Measurements from ENCODE around the gene LTB. TPM values are rescaled to one million over a fixed set of nuclear protein-coding genes. Genes with fewer than 3 reads are reported as not detected.

The LTB gene
- polyA plus RNA-seq, 1 of the 3 experiments (the other 2 are of a cell fraction) = 0.10 TPM

- H3K4me1 ChIP-seq (ENCODE audit: control insufficient read depth in 1 of 2, insufficient read depth in 2 of 2, low read depth in 1 of 2, low read length in 1 of 2) = peaks cover 10 to 11% of the 10 kb centered on the region in 2 experiments
- H3K9ac ChIP-seq = peak overlapping the region; percentile 99
- peak overlapping the region; percentile 97 for H3K4me2 ChIP-seq
- H3K9me2 ChIP-seq = no peaks in the 10 kb centered on the region
- peaks cover 60% of the 10 kb centered on the region for H3K79me2 ChIP-seq (ENCODE audit: insufficient read depth)
- ChIA-PET POLR2A (interaction anchor here (1.0 to 4.0 kb wide), 5 partner anchors 18 to 1350 kb away, joined by 3 to 18 read pairs (median 6); partner anchors contain the start of genes BAG6, DDX39B and HSPA1B), CTCF (interaction anchor here (0.9 to 2.1 kb wide), 7 partner anchors 9 to 76 kb away, joined by 3 to 11 read pairs (median 4); partner anchors contain the start of gene ATP6V1G2)
- WGBS (ENCODE audit: low lambda C conversion rate) = 3% methylated on average over 4 of the region's 4 CpGs
- H3K4me3 ChIP-seq (ENCODE audit: low read depth in 2 of 2, low read length in 1 of 2) = peak overlapping the region; percentile 87 to 98
- peak; percentile 33 for DNase-seq
- H3K27me3 ChIP-seq (ENCODE audit: insufficient read depth) = no peaks in the 10 kb centered on the region
- peaks cover 28% of the 10 kb centered on the region for H4K20me1 ChIP-seq (ENCODE audit: insufficient read depth)
- H2AFZ ChIP-seq (ENCODE audit: low read depth) = no peak overlapping the region
- H3K9me3 ChIP-seq = no peaks in the 10 kb centered on the region
- no peak for TF ChIP-seq GATA2 (CRISPR knock-in tag; IDR thresholded peaks at IDR 0.05)
- no peak for TF ChIP-seq RAD21 (IDR thresholded peaks at IDR 0.05; ENCODE audit: low read length)
- no peak for TF ChIP-seq EZH2phosphoT487 (IDR thresholded peaks at IDR 0.05; ENCODE audit: borderline replicate concordance, low read depth)
- no peak for TF ChIP-seq EP300 (IDR thresholded peaks at IDR 0.05; ENCODE audit: borderline replicate concordance in 1 of 2, low read depth in 1 of 2, low read length in 1 of 2)
- TF ChIP-seq FOSL2 (IDR thresholded peaks at IDR 0.05; ENCODE audit: borderline replicate concordance, low read depth) = no peak
- TF ChIP-seq TCF12 (IDR thresholded peaks at IDR 0.05) = no peak
- no peak for TF ChIP-seq NFIC (IDR thresholded peaks at IDR 0.05; ENCODE audit: borderline replicate concordance)
- no peak for TF ChIP-seq NRF1 (IDR thresholded peaks at IDR 0.05; ENCODE audit: low read depth, low read length)
- TF ChIP-seq USF1 (IDR thresholded peaks at IDR 0.05; ENCODE audit: borderline replicate concordance, low read depth) = no peak
- TF ChIP-seq SMC3 (IDR thresholded peaks at IDR 0.05; ENCODE audit: low read depth, low read length) = no peak
- TF ChIP-seq GABPA (IDR thresholded peaks at IDR 0.05; ENCODE audit: low read depth) = no peak
- TF ChIP-seq CHD2 (IDR thresholded peaks at IDR 0.05; ENCODE audit: low read length, partially characterized antibody) = no peak
- TF ChIP-seq RFX5 (IDR thresholded peaks at IDR 0.05; ENCODE audit: low read length) = no peak
- no peak for TF ChIP-seq TAF1 (IDR thresholded peaks at IDR 0.05; ENCODE audit: borderline replicate concordance, low read depth, low read length)
- no peak for TF ChIP-seq MEF2A (IDR thresholded peaks at IDR 0.05; ENCODE audit: borderline replicate concordance, low read depth)
- TF ChIP-seq ELF1 (IDR thresholded peaks at IDR 0.05) = no peak
- no peak for TF ChIP-seq REST (IDR thresholded peaks at IDR 0.05; ENCODE audit: low read depth, low read length)
- no peak for TF ChIP-seq TEAD4 (IDR thresholded peaks at IDR 0.05; ENCODE audit: borderline replicate concordance, insufficient read depth)
- TF ChIP-seq SIN3A (IDR thresholded peaks at IDR 0.05; ENCODE audit: borderline replicate concordance, low read depth, low read length) = no peak
- no peak for TF ChIP-seq FOXM1 (IDR thresholded peaks at IDR 0.05; ENCODE audit: low read depth)
- peaks cover 16% of the 10 kb centered on the region for H3F3A ChIP-seq (replicated peaks; ENCODE audit: insufficient read depth)
- H3K27ac ChIP-seq (ENCODE audit: low read depth in 2 of 2, low read length in 1 of 2) = peak overlapping the region; percentile 96 to 99; a peak in 3 of 4 replicates
- H3K36me3 ChIP-seq (replicated peaks in 1 of 2; ENCODE audit: control insufficient read depth in 1 of 2, insufficient read depth in 2 of 2, low read length in 1 of 2) = peaks cover 45 to 55% of the 10 kb centered on the region in 2 experiments
Observed at GRCh38 chr6:31621991-31622390, 39.8 kb upstream of the LTB start.
